ENCODE results near the gene NFE2L3.
A peak's percentile ranks its signal among the peaks of the same experiment; 100 is the strongest.
"Not testable (repeated sequence)": the region's sequence is repeated elsewhere in the genome, so short reads cannot be mapped to it uniquely, and the experiment has no call there.

NFE2L3 gene

DNA sequence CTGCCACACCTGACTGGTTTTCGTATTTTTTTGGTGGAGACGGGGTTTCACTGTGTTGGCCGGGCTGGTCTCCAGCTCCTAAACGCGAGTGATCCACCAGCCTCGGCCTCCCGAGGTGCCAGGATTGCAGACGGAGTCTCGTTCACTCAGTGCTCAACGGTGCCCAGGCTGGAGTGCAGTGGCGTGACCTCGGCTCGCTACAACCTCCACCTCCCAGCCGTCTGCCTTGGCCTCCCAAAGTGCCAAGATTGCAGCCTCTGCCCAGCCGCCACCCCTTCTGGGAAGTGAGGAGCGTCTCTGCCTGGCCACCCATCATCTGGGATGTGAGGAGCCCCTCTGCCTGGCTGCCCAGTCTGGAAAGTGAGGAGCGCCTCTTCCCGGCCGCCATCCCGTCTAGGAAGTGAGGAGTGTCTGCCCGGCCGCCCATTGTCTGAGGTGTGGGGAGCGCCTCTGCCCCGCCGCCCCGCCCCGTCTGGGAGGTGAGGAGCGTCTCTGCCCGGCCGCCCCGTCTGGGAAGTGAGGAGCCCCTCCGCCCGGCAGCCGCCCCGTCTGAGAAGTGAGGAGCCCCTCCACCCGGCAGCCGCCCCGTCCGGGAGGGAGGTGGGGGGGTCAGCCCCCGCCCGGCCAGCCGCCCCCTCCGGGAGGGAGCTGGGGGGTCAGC is 4.2 kb upstream of the NFE2L3 start:
- not testable (repeated sequence) for DNase-seq

DNA sequence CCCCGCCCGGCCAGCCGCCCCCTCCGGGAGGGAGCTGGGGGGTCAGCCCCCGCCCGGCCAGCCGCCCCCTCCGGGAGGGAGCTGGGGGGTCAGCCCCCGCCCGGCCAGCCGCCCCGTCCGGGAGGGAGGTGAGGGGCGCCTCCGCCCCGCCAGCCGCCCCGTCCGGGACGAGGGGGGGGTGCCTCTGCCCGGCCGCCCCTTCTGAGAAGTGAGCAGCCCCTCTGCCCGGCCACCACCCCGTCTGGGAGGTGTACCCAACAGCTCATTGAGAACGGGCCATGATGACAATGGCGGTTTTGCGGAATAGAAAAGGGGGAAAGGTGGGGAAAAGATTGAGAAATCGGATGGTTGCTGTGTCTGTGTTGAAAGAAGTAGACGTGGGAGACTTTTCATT is 3.7 kb upstream of the NFE2L3 start:
- DNase-seq = not testable (repeated sequence)

DNA sequence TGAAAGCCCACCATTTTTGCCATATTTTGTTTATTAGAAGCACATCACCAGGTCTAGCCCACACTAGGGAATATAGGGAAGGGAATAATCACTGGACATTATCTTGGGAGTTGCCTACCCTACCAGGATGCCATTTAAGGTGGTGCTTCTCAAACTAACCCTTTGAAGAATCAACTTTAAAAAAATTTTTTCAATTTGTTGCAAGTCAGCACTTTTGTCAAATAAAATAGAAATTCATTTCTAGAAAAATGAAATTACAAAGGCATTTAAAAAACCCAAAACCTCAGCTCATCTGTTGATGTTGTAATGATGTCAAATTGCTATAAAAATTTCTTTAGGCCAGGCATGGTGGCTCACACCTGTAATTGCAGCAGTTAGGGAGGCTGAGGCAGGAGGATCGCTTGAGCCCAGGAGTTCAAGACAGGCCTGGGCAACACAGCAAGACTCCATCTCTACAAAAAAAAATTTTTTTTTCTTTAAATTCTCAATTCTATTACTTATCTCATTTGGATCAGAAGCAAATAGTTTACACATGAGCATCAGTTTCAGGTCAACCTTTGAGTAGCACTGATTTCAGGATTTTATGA is 2.5 kb upstream of the NFE2L3 start:
- DNase-seq = no peak

DNA sequence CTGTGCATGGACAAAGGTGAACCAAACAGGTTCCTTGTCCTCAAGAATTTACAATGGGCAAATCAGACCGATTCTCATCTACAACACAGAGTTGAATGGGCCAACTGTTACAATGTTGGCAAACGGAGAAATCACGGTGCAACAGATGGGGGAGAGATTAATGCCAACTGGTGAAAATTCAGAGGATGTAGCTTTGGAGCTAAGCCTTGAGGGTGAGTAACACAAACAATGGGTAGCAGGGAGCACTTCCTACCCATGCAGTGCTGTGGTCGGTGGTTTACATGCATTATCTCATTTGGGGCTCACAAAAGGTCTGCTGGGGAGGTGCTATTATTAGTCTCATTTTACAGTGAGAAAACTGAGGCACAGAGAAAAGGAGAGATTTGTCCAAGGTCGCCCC is 902 bp upstream of the NFE2L3 start:
- DNase-seq = no peak

DNA sequence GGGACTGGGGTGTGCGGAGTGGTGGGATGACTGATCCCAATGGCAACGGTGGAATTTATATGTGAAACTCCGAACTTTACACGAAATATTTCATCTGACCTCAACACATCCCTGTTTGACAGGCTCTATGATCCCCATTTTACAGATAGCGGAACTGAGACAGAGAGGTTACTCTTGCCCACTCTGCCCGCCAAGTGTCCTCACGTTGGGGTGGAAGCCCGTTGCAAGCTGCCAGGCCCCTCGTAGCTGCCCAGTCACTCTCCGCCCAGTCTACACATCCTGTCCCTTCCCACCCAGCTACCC is 397 bp upstream of the NFE2L3 start:
- DNase-seq = peak; percentile 19

DNA sequence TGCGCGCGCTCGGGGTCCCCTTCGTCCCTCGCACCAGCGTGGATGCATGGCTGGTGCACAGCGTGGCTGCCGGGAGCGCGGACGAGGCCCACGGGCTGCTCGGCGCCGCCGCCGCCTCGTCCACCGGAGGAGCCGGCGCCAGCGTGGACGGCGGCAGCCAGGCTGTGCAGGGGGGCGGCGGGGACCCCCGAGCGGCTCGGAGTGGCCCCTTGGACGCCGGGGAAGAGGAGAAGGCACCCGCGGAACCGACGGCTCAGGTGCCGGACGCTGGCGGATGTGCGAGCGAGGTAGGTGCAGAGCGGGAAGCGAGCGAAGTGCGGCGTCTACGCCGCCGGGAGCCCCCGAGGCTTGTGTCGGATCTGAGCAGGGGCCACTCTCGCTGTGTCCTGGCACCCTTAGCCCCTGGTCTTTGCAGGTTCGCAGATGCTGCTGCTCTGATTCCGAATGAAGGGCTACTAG is 813 bp downstream of the NFE2L3 start:
- peak; percentile 56 for DNase-seq

DNA sequence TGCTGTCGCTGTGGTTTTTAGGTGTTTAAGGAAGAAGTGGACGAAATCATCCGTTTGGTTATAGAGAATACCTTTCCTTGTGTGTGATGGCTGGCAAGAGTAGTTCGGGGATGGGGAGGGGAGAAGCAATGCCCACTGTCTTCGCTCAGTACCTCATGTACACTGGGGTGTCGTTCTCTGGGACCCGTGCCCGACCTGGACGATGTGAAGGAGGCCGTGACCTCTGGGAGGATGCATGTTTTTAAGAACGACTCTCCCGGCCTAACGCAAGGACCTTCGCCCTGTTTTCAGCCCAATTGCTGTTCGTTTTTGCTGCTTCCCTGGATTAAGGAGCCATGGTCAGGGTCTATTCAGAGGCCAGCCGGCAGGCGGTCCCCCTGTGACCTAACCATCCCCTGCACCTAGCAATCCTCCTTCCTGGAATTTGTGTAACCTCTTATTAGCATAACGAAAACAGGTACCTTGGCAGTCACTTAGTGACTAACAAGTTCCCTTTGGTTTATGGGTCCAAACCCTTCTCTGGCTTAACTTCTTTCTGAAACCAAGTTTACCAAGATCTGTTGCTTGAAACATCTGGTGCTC is 1.3 kb downstream of the NFE2L3 start:
- peak; percentile 58 for DNase-seq

DNA sequence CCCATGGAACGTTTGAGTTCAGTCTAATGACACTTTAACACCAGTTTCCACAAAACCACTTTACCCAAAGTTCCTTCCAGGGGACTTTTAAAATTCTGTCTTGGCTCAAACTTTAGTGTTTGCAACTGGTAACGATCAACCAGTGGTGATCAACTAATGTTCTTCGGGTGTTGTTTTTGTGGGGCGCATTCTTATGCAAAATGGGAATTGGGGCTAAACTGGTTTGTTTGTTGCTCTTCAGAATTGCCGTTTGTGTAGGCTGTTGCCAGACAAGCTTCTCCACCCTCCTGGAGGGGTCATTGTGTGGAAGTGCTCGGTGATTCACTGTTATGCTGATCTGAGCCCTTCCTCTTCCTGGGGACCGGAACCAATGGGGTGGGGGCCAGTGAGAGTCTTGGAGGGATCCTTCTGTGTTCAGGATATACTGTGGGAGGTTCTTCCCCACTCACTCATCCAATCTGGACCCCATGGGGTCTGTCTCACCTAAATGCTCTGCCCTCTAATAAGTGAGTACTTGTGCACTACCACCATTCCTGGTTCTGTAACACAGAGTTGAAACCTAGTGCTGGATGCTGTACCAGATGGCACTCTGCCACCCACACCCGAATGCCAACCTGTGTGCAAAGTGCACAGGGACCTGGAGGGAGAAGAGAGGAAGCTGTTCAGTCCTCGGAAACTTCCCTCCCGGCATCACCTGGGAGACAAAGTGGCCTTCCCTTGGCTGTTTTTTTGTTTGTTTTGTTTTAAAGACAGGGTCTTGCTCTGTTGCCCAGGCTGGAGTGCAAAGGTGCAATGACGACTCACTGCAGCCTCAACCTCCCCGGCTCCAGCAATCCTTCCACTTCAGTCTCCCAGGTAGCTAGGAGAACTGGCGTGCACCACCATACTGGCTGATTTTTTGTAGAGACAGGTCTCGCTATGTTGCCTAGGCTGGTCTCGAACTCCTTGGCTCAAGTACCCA is 2.1 kb downstream of the NFE2L3 start:
- DNase-seq = peak; percentile 80

DNA sequence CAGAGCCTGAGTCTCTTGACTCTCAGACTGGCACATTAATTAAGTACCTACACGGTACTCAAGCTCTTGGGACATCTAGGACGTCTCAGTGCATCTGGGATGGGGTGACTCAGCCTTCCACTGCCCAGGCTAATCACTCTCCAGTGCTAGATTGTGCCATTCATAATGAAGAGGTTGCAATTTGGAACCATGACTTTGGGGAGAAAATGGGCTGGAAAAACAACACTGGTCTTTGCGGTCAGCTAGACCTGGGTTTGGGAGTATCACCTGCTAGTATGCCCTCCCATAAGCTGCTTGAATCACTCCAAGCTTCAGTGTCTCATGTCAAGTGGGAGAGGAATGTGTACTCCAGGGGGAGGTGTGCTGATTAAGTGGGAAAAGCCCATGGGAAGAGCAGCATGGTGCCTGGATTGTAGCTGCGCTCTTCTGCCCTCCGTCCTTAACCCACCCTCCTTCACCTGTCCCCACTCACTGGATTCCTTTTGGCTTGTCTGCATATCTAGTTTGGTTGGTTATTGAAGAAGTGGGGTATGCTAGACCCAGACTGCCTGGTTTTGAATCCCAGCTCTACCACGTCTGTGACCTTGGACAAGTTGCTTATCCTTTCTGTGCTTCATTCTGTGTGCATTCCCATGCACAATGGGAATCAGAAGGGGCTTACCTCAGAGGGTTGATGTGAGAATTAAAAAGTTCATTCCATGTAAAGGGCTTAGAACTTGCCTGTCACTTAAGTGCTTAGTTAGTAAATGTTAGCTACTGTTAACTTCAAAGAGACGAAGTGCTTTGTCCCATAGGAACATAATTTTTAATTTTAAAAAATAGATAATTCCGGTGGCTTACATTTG is 3.8 kb downstream of the NFE2L3 start:
- DNase-seq = peak; percentile 72

DNA sequence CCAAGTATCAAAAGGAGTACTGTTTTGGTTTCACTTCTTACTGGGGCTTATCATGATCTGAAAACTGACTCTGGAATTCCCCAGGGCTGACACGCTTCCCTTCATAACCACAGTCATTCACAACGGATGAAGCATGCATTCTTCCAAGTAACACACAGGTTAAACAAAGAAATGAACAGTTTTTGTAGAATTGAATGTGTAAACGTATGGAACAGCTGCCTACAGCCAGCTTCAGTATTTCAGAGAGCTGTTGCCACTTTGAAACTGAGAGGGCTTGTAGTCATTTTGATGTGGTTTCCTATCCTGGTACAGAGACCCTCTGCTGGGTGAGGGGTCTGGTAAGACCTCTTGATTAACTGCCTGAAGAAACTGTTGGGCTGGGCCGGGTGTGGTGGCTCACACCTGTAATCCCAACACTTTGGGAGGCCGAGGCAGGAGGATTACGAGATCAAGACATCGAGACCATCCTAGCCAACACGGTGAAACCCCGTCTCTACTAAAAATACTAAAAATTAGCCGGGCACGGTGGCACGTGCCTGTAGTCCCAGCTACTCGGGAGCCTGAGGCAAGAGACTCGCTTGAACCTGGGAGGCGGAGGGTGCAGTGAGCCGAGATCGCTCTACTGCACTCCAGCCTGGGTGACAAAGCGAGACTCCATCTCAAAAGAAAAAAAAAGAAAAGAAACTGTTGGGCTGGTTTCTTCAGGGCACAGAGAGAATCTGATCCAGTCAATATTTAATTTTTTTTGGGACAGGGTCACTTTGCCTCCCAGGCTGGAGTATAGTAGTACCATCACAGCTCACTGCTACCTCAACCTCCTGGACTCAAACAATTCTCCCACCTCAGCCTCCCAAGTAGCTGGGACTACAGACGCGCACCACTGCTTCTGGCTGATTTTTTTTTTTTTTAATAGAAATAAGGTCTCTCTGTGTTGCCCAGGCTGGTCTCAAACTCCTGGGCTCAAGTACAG is 4.7 kb downstream of the NFE2L3 start:
- peak; percentile 70 for DNase-seq

DNA sequence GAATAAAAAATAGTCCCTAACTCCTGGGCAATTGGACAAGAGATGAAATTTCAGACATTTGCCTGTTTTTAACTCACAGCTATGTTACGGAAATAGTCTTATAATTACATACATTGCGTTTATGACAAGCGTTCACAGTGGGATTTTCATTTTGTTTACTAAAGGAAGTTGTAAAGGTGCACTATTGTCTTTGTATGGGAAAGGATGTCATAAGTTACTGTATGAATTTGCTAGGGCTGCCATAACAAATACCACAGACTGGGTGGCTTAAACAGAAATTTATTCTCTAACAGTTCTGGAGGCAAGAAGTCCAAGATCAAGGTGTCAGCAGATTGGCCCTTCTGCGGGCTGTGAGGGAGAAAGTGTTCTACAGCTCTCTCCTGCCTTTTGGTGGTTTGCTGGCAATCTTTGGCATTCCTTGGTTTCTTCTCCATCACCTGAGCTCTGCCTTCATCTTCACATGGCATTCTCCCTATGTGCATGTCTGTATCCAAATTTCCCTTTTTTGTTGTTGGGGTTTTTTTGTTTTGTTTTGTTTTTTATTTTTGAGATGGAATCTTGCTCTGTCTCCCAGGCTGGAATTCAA is 5.6 kb downstream of the NFE2L3 start:
- peak; percentile 33 for DNase-seq

DNA sequence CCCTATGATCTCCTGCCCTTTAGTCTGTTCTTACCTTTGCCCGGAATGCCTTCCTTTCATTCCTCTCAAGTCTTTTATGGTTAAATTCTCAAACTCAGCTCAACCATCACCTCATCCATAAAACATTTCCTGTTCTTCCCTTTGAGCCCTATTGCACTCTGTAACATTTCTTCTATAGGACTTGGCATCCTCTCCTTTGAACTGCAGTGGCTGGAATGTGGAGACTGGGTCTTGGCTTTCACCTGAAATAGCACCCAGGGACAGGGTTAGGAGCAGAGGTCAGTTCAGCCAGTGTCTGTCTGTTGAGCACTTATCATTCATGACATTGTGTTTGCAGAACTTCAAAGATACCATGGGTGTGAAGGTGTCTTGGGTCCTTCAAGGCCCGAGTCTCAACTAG is 7.2 kb downstream of the NFE2L3 start:
- peak; percentile 79 for DNase-seq

DNA sequence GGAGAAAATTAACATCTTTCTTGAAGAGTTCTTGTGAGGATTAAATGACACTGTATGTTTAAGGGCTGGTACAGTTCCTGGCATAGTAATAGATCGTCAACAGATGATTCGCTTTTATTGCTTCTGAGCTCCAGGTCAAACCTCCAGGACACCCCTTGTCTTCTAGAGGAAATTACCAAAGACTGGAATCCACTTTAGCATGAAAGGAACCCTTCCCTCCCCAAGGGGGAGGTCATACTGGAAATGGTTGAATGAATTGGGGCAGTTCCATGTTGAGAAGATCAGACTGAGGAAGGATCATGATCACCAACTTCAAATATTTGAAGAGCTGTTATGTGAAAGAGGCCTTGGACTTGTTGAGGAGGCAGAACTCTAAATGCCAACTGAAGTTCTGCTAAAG is 8.9 kb downstream of the NFE2L3 start:
- peak; percentile 18 for DNase-seq

DNA sequence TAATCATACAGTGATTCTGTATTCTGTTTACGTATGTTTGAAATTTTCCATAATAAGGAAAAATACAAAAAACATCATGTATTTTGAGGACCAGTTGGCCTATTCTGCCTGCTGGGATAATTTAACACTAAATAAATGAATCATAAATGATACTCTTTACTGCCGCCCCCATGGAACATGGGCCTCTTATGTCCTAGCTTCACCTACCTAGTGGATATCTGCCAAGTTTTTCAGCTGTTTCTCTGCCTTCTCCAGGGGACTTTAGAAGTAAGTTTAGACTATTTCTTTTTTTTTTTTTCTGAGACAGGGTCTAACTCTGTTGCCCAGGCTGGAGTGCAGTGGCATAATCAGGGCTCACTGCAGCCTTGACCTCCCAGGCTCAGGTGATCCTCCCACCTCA is 10.4 kb downstream of the NFE2L3 start:
- DNase-seq = no peak

DNA sequence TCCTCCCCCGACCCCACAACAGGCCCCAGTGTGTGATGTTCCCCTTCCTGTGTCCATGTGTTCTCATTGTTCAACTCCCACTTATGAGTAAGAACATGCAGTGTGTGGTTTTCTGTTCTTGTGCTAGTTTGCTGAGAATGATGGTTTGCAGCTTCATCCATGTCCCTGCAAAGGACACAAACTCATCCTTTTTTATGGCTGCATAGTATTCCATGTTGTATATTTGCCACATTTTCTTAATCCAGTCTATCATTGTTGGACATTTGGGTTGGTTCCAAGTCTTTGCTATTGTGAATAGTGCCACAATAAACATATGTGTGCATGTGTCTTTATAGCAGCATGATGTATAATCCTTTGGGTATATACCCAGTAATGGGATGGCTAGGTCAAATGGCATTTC is 11.8 kb downstream of the NFE2L3 start:
- DNase-seq = not testable (repeated sequence)

DNA sequence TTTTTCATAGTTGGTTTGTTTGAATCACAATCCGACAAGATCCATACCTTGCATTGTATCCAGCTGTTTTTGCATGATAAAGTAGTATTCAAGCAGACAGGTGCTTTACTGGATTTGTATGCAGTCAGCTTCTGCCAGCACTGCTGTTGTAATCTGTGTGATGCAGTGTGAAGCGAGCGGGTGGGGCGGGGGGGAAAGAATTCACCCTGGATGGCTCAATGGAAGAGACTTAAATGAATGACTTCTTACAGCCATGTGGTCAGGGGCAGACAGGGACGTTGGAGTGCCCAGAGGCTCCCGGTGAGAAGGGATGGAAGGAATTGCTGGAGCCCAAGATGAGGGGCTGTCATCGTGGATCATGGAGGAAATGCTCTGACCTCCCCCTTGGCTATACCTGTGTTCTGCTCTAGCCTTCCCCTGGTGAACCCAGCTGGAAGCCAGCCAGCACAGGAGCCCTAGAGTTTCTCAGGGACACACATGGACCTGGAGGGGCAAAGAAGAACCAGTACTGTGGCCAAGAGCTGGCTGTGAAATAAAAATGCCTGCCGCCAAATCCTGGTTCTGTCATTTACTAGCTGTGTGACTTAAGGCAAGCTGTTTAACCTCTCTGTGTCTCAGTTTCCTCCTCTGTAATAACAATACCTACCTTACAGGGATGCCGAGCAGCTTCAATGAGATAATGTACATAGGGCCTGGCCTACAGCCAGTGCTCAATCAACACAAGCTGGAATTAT is 14.1 kb downstream of the NFE2L3 start:
- DNase-seq = peak; percentile 50

DNA sequence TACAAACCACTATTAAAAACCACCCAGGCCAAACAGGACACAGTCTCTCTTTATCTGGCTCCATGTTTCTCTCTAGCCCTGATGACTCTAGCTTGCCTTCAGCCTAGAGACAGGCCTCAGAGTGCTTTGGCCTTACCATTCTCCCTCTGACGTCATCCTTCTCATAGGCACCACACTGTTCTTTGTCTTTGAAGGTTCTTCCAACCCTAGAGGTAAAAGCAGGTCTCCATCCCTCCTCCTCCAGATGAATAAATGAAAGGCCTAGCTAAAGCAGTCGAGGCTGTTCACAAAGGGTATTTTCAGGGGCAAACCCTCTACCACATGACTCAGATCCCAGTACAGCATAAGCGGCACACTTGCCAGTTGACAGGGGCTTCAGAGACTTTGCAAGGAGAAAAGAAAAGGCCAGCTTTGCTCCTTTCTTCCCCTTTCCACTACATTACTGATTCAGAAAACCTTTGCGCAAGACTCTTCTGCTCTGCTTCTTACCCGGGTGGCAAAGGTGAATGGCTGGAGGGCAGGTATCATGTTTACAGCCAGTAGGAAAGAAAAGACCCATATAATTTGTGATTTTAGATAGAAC is 14.8 kb downstream of the NFE2L3 start:
- no peak for DNase-seq

DNA sequence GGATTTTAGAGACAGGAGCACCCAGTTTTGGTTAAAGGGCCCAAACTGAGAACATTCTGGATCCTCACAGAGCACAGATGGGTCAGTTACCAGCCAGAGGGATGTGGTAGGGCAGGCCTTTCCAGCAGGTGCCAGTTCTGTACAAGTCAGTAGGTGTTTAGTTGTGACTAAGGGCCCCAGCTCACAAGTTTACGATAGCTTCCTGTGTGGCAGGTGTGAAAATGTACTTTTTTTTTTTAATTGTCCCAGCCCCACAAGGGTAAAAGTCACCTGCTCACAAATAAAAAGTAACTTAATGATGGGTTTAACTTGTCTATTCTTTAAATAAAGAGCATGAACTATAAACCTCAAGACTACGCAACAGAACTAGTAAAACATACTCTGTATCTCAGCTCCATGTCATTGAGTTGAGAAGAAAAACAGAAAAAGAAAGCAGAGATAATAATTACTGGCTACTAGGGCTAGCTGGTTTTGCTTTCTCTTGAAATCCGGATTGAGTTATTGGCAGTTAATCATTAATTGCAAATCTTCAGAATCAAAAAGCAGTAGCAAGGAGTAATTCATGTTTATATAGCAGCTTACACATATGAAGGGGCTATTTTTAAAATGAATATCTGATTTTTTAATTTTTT is 15.4 kb downstream of the NFE2L3 start:
- DNase-seq = no peak

DNA sequence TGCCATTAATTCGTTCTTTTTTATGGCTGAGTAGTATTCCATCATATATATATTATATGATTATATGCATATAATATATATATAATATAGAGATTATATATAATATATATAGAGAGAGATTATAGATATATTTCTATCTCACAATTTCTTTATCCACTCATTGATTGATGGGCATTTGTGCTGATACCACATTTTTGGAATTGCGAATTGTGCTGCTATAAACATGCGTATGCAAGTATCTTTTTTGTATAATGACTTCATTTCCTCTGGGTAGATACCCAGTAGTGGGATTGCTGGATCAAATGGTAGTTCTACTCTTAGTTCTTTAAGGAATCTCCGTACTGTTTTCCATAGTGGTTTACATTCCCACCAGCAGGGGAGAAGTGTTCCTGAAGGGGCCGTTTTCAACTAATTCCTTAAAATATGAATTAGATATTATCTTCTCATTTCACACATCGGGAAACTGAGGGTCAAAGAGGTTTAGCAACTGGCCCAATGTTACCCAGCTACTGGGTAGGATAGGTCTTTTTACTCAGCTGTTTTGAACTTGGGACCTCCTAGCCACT is 16.5 kb downstream of the NFE2L3 start:
- no peak for DNase-seq

Measured in islet precursor cell (in vitro differentiated cells).